ENCODE results near the gene MT1E.

GRCh38 chr16:56634715-56635440 is 9.3 kb downstream of the MT1E start:
- TF ChIP-seq CTCF (IDR thresholded peaks at IDR 0.05; ENCODE audit: insufficient read depth, low read length) (no peak), REST (IDR thresholded peaks at IDR 0.05; ENCODE audit: insufficient replicate concordance, low read depth) (no peak), POLR2AphosphoS5 (IDR thresholded peaks at IDR 0.05; ENCODE audit: low read depth) (no peak), GABPA (IDR thresholded peaks at IDR 0.05; ENCODE audit: low read depth) (no peak), SPI1 (IDR thresholded peaks at IDR 0.05; ENCODE audit: borderline replicate concordance, low read depth) (no peak)

Data from HL-60 (cell line).